DMS53 treated with DMSO at 0.1 percent for 48 hours (cell line): ENCODE results near the gene CBY1.
A peak's percentile ranks its signal among the peaks of the same experiment; 100 is the strongest.

Experiments
- DNase-seq: peaks from one replicate; lab custom pipeline; 2025; ENCODE audit not compliant: unreplicated experiment; lab: John Stamatoyannopoulos, UW

The CBY1 gene

DNA sequence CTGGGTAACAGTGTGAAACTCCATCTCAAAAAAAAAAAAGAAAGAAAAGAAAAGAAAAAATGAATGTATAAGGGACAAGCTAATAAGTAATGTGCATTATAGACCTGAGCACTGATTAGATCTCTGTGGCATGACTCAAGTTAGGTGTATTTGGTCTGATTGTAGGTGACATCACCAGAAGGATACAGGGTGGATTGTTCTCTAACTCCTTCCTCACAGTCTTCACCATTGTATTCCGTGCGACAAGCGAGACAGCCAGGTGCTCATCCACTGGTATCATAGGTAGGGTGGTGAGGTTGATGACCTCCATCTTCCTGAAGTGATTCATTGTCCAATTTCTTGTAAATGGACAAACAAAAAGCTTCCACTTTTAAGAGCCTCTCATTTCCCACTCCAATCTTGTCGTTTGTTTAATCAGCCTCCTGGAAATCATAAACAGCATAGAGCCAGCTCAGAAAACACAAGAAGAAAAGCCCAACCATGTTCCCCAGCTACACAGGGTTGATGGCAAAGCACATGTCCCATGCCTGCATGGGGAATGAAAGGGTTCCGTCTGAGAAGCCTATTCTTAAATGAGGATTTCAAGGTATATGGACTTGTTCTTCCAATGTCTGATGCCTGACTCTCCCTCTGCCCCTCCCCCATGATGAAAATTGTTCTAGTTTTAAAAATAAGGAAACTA, 6.5 kb upstream of the CBY1 start:
- DNase-seq: peak; percentile 36

DNA sequence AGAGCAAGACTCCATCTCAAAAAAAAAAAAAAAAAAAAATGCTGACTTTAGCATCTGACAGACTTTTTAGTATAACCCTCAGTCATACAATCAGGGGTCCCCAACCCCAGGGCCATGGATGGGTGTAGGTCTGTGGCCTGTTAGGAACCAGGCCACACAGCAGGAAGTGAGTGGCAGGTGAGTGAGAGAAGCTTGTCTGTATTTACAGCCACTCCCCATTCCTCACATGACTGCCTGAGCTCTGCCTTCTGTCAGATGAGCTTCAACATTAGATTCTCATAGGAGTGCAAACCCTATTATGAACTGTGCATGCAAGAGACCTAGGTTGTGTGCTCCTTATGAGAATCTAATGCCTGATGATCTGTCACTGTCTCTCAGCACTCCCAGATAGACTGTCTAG, 3.6 kb upstream of the CBY1 start:
- DNase-seq: no peak

DNA sequence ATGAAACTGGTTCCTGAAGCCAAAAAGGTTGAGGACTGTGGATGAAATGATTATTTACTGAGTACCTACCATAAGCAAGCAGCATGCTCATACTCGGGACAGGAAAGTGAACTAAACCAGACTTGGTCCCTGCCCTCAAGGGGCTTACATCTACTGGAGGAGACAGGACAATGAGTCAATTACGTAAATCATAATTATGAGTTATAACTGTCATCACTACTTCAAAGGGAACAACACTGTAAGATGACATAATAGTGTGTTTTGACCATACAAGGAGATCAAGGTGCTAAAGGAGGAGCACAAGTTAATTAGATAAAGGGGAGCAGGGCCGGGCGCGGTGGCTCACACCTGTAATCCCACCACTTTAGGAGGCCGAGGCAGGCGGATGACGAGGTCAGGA, 2.7 kb upstream of the CBY1 start:
- DNase-seq: no peak

DNA sequence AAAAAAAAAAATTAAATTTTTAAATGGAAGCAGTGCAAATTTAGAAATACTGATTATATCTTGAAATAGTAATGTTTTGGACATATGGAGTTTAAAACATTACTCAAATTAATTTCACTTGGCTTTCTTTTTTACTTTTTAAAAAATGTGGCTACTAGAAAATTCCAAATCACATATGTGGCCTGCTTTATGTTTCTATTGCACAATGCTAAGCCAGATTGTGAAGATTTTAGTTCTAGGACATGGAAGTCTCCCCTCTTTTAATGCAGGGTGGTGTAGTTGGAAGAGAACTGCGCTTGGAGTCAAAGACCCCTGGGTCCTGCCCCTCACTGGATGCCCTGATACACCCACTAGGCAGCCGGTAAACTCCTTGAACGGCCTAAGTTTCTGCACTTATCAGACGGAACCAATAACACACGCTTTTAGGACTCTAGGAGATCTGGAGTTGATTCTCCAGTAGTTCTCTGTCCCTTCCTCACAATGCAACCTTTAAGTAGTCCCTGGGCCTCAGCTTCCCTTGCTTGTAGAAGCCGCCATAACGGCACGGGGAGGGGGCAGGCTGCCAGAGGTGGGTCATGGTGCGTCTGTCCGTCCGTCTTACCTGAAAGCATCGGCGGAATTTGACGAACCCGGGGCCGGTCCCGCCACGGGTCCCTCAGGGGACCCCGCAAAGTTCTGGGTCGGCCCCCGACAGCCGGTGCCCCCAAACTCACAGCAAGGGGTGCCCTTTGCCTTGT, 751 bp upstream of the CBY1 start:
- DNase-seq: no peak

DNA sequence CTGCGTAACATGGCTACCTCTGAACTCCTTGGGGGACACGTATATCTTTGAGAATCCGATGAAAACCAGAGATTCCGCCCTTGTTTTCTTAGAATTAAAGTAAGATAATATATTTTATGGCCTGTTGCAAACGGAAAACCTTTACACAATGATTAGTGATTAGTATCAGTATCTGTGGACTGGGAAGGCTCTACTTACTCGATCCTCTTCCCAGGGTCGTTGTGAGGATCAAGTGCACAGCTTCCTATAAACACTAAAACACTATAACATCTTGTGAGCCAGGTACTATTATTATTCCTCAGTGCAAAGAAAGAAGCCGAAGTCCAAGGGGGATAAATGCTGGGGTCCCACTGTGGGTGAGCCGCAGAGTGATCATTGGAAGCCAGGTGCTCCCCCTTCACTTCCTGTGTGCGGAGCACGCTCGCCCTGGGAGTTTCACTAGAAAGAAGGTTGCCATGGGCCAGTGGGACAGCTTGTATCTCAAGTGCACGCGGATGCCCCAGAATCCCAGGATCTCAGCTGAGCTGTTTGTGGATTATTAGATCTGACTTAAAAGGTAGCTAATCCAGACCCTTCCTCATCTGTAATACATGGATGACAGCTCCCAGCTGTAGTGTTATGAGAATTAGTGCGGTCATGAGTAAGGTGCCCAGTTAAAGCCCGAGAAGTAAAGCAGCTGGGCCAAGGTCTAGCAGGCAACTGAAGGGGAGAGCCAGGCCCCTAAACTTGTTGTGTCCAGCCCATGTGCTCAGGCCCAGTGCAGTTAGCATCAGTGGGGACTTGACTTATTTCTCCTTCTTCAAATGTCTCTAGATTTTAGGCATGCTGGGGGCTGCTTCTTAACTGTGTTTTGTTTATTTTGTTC, 839 bp downstream of the CBY1 start:
- DNase-seq: no peak

DNA sequence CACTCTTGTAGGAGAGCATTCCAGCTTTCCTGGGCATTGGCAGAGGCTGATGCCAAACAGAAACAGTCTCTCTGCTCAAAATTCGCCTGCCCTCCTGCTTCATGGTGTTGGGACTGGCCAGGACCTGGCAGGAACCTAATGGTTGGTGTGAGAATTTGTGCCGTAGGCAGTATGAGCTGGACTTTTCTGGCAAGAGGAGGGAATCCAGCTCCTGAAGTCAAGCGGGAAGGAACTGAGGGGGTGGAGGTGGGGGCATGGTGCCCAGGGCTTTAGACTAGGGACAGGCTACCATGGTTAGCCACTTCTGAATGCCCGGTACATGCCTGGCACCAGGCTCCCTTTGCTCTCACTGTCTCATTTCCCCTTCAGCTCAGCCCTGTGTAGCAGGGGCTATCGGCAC, 18.4 kb downstream of the CBY1 start:
- DNase-seq: no peak

DNA sequence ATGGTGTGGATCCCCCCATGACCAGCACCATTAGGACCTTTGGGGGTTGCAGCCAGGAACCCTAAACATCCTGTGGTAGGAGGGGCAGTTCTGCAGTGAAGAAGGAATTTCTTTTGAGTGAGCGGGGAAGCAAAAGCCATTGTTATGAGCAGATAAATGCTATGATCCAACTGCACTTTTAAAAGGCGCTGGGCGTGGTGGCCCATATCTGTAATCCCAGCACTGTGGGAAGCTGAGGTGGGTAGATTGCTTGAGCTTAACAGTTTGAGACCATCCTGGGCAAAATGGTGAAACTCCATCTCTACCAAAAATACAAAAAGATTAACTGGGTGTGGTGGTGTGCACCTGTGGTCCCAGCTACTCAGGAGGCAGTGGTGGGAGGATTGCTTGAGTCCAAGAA, 19.4 kb downstream of the CBY1 start:
- no peak for DNase-seq

DNA sequence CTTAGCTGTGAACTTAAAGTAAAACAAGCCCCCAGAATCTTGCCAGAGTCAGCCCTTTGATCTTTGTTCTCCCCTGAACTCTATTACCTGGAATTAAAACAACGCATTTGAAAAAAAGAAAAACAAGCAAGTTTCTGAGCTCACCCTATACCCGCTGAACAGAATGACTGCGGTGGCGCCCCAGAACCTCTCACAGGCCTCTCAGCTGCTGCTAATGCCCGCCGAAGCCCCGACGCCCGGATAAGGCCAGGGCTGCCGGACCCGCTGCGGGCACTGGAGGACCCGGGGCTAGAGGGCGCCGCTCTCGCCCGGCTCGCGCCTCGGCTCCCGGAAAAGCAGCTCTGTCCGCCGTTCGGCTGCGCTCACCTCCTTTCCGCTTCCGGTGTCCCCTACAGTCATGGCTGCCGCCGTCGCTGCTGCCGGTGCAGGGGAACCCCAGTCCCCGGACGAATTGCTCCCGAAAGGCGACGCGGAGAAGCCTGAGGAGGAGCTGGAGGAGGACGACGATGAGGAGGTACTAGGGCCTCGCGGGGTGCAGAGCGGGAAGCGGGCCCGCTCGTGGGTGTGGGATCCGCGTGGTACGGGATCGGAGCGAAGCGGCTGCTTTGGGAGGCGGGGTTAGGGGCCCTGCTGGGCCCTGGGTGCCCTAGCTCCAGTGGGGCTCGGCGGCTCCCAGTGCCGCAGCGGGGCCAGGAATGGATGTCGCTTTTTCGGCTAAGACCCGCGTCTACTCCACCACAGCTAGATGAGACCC, 25.3 kb downstream of the CBY1 start, which contains the start of gene TOMM22:
Gene TOMM22, plus strand, starts transcription at position 376 of the 754 bp plus-strand sequence. Its CDS starts 22 bp downstream, at position 398.
- peak; percentile 66 for DNase-seq

DNA sequence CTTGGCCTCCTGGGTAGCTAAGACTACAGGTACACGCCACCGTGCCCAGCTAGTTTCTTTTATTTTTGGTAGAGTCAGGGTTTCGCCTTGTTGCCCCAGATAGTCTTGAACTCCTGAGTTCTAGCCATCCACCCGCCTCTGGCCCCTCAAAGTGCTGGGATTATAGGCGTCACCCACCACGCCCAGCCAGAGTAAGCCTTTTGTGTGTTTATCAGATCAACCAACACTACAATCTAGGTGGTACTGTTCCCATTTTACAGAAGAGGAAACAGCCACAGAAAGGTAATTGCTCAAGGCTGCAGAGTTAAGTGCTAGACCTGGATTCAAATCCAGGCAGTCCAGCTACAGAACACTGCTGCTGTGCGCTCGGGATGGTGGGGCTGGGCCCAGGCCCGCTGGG, 28.5 kb downstream of the CBY1 start:
- DNase-seq: no peak

DNA sequence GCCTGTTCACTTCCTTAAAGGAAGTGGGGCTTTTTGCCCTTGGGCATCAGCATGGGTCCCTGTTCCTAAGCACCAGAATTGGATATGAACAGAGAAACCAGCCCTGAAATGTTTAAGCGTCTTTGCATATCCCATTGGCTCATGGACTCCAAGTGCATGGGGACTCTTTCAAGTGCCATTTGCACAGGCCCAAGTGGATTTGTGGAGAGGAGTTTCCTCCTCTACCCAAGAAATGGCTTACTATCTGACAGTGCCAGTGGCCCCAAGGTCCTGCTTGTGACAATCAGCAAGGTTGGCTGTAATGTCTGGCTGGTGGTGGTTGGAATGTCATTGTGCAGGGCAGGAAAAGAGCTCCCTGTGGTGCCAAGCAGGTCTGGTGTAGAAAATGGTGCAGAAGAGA, 29.3 kb downstream of the CBY1 start:
- DNase-seq: no peak

DNA sequence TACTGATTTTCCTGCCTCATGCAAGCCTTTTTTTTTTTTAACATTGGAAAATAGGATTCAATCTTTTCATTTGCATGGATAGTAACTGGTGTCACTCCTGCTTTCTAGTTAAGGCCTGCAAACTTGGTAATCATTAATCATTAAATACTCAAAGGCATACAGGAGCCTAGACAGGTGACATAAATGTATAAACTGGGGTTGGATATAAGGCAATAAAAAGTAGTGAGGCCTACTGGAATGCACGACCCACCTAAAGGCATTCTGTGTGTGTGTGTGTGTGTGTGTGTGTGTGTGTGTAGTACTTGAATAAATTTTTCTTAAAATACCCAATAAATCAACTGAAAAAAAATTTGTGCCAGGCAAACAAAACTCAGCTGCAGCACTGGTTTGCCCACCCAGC, 33.2 kb downstream of the CBY1 start:
- DNase-seq: no peak

DNA sequence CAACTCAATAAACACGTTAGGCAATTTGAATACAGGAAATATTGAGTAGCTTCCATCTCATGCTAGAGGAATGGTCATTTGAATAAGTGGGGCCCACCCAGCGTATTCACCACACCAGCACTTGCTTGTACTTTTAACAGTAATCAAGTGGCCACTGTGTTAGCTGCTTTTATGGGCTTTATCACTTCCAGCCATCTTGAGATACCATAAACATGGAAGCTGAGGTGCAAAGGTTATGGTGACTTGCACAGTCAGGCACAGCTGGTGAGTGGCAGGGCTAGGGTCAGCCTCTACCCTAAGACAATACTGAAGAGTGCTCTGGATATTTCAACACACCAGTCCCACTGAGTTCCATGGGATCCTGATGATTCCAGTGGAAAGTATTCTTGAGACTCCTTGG, 37.6 kb downstream of the CBY1 start:
- DNase-seq: no peak

DNA sequence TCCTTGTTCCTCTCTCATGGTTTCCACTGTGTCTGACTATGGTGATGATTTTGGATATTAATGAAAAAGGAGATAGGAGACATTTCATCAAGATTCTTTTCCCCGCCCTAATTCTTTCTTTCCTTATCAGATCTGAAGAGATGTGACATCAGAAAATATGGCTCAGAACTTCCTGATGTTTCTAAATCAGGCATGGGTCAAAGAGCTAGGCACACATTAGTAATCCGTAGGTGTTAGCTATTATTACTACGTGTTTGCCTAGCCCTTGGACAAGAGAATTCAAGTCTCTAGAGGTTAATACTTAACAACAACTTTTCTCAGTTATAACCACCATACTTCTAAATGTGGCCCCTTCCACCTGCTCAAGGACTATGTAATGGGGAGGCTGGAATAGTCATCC, 38.5 kb downstream of the CBY1 start:
- no peak for DNase-seq

DNA sequence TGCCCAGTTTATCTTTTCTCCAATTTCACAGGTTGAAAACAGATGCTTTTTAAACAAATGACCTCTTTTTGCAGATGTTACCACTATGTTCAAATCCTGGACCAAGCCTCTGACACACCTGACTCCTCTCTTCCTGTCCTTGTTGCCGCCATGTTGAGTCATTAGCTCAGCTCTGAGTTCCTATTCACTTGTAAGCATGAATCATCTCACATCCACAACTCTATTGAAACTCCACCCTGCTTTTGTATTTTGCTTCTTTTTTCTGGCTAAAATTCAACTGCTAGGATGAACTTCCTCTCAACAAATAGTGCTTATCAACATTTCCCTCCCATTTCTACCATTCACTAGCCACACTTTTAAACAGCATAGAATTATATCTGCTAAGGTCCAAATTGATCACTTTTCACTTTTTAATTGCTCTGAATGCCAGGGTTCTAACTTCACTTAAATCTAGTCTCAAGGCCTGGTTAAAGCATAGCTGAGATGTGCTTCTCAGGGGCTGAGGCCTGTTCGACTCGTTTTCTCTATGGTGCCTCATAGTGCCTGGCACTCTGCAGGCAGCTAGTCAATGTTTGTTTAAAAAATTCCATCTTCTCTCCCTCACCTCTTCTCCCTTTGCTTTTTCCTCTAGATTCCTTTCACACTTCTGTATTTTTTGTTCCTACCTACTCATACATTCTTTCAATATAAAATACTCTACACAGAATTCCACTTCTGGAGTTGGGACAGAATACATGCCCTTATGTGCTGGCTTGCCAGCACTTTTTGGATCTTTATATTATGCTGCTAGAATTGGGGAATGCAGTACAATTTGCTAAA, 40.4 kb downstream of the CBY1 start:
- peak; percentile 5 for DNase-seq

DNA sequence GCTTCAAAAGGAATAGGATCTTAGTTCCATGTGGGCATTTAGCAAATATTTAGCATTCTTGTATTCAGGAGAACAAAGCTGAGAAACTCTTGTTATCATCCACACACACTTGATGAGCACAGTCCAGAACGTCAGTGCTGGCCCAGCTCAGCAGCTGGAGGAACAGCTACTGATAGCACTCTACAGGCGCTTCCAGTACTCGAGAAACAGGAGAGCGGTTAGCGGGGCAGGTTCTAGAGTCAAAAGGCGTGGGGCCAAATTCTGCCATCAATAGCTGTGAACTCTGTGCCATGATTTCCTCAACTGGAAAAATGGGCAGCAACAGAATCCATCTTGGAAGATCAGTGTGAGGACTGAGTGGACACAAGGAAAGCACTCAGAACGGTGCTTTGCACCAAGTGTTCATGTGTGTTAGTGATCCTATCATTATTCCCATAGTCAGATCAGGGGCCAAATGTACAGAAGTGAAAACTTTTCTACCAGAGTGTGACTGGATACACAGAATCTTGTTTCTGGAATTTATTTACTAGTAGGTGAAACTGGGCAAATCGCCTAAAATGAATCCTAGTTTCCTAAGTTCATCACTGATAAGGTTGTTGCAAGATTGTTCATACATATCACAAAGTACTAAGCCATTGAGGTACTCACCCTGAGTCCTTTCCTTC, 41.1 kb downstream of the CBY1 start:
- no peak for DNase-seq

DNA sequence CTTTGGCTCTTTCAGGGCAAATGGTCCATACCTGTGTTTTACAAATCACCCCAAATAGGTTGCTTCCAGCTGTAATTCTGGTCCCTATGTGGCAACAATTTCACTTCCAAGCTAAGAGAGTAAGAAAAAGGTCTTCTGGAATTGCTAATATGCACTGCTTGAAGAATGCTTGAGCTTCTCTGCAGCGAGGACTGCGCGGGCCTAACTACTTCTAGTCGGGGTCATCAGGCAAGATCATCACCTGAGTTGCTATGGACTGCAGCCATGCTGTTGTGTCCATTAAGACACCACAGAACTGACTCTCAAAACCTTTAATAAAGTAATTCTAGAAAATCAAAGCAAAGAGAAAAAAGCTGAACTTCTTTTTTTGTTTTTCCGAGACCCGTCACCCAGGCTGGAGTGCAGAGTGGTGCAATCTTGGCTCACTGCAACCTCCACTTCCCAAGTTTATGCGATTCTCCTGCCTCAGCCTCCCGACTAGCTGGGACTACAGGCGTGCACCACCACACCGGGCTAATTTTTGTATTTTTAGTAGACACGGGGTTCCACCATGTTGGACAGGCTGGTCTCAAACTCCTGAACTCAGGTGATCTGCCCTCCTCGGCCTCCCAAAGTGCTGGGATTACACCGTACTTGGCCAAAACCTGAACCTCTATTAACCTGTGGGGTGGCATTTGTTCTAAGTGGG, 42.1 kb downstream of the CBY1 start:
- no peak for DNase-seq

DNA sequence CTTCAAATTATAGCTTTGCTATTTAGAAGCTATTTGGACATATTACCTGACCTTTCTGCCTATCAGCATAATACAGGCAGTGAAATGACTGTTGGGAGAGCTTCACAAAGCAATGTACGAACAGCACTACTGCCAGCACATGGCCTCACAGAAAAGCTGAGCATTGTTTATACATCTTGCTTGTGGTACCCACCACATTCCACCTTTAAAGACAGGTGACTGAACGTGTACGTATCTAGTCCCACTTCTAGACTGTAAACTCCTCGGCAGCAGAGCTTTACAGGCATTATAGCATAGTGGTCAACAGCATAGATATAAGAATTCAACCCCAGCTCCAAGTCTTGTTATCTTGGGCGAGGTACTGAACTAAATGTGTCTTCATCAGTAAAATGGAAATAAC, 42.7 kb downstream of the CBY1 start:
- no peak for DNase-seq

DNA sequence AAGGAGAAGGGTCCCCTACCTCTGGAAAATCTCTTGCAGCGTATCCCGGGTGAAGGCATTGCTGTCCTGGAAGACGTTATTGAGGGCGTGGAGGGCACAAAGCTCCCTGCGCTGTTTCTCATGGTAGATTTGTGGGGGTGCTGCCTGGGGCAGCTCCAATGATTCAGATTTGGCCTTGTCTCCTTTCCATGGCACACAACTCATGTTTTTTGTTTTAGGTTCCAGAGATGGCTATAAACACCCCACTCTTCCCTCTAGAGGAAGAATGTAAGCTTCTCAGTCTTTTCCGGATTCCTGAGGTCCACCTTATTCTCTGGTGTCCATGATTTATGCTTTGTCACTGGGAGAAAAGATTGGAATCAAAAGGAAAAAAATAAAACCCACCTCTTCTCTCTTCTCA, 43.3 kb downstream of the CBY1 start:
- DNase-seq: no peak

DNA sequence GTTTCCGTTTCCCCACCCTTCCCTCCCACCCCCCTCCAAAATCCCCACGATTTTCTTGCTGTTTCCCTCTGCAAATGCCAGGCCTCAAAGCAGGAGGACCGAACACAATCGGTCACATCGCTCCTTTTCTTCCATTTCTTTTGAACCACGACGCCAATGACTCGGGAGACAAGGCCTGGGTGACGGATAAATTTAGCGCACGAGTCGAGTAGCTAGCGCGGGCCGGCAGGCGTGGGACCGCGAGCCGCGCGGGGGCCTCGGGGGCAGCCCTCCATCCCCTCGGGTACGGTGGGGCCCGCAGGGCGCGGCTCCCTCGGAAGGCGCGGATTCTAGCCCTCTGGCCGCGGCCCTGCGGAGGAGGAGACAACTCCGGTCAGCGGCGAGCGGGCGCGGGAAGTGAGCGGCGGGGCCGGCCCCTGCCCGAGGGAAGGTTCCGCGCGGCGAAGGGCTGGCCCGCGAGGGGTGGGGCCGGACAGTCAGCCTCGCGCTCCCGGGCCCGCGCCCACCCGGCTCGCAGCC, 43.9 kb downstream of the CBY1 start:
- DNase-seq: peak; percentile 36
